ENCODE measurements around the gene ABLIM1. TPM values are rescaled to one million over a fixed set of nuclear protein-coding genes. Genes with fewer than 3 reads are reported as not detected.

The ABLIM1 gene
- total and polyA plus RNA-seq, 10 of the 15 experiments (the other 5 are each of a cell fraction or from before 2014, with no cell fraction given) = 14.2 to 50.5 (median 28.1) TPM

- ChIA-PET SMC1A (ENCODE audit: uncharacterized antibody, unreplicated experiment) (no interaction called here), CTCF (no interaction called here), RAD21 (ENCODE audit: unreplicated experiment) (no interaction called here), POLR2A (no interaction called here)
- WGBS (ENCODE audit: insufficient coverage, insufficient replicate concordance, low lambda C conversion rate, missing lambda C conversion rate) = 45% methylated on average over 1 of the region's 1 CpG
- BruUV-seq (replicated peaks) = no TSS peak
- FAIRE-seq (no peak), ATAC-seq (no peak), DNase-seq (ENCODE audit: low read depth, low spot score) (no peak)
- Histone ChIP-seq H3K9me3 (replicated peaks; ENCODE audit: control insufficient read depth, insufficient read depth, low read length) (no peaks in the 10 kb centered on the region), H3K79me2 (ENCODE audit: control insufficient read depth, insufficient read depth, low read length) (no peaks in the 10 kb centered on the region), H3K4me3 (no peak overlapping the region), H3K27me3 (replicated peaks in 1 of 2; ENCODE audit: control insufficient read depth in 2 of 2, insufficient read depth in 2 of 2, low read length in 1 of 2) (no peaks in the 10 kb centered on the region; a peak in 1 of 4 replicates), H4K20me1 (ENCODE audit: control insufficient read depth, insufficient read depth) (no peaks in the 10 kb centered on the region), H3K36me3 (ENCODE audit: control insufficient read depth in 2 of 2, insufficient read depth in 2 of 2, low read length in 1 of 2) (no peaks in the 10 kb centered on the region), H2AFZ (ENCODE audit: control insufficient read depth, low read depth, low read length) (no peak overlapping the region), H3K27ac (ENCODE audit: control insufficient read depth, insufficient read depth) (no peak overlapping the region), H3K4me1 (ENCODE audit: control insufficient read depth, insufficient read depth, low read length) (no peaks in the 10 kb centered on the region), H3K4me2 (ENCODE audit: control insufficient read depth, insufficient read depth) (no peak overlapping the region), H3K9ac (ENCODE audit: control insufficient read depth, insufficient read depth, low read length) (no peak overlapping the region)
- TF ChIP-seq PRDM15 (CRISPR knock-in tag; IDR thresholded peaks at IDR 0.05) (no peak), MYB (IDR thresholded peaks at IDR 0.05; ENCODE audit: borderline replicate concordance, low read depth, low read length) (no peak), EED (IDR thresholded peaks at IDR 0.05; ENCODE audit: low read depth) (no peak), ZSCAN29 (IDR thresholded peaks at IDR 0.05) (no peak)
- in situ Hi-C loops (cut with MboI) (no loop called here), intact Hi-C loops (cut with micrococcal nuclease; ENCODE audit: unreplicated experiment) (no loop called here)
Measured at GRCh38 chr10:114577133-114577532, 80.9 kb downstream of the ABLIM1 start.

- intact Hi-C loops (cut with micrococcal nuclease; ENCODE audit: unreplicated experiment) = no loop called here
- RAD21 ChIA-PET (ENCODE audit: unreplicated experiment) = no interaction called here
- CTCF ChIA-PET = no interaction called here
- POLR2A ChIA-PET = no interaction called here
- WGBS (ENCODE audit: insufficient coverage, insufficient replicate concordance, low lambda C conversion rate, missing lambda C conversion rate) = 26% methylated on average over 3 of the region's 3 CpGs
- ATAC-seq (no peak), FAIRE-seq (no peak), DNase-seq (ENCODE audit: low read depth, low spot score) (no peak)
- no peaks in the 10 kb centered on the region; a peak in 1 of 4 replicates for H3K27me3 ChIP-seq (replicated peaks in 1 of 2; ENCODE audit: control insufficient read depth in 2 of 2, insufficient read depth in 2 of 2, low read length in 1 of 2)
- no TSS peak for BruUV-seq (replicated peaks)
- SMC1A ChIA-PET (ENCODE audit: uncharacterized antibody, unreplicated experiment) = no interaction called here
- no peak overlapping the region for H3K9ac ChIP-seq (ENCODE audit: control insufficient read depth, insufficient read depth, low read length)
- H3K79me2 ChIP-seq (ENCODE audit: control insufficient read depth, insufficient read depth, low read length) = no peaks in the 10 kb centered on the region
- H3K27ac ChIP-seq (ENCODE audit: control insufficient read depth, insufficient read depth) = no peak overlapping the region
- no peaks in the 10 kb centered on the region for H3K4me1 ChIP-seq (ENCODE audit: control insufficient read depth, insufficient read depth, low read length)
- in situ Hi-C loops (cut with MboI) = no loop called here
- H4K20me1 ChIP-seq (ENCODE audit: control insufficient read depth, insufficient read depth) = no peaks in the 10 kb centered on the region
- no peak overlapping the region for H3K4me3 ChIP-seq
- no peaks in the 10 kb centered on the region for H3K36me3 ChIP-seq (ENCODE audit: control insufficient read depth in 2 of 2, insufficient read depth in 2 of 2, low read length in 1 of 2)
- no peaks in the 10 kb centered on the region for H3K9me3 ChIP-seq (replicated peaks; ENCODE audit: control insufficient read depth, insufficient read depth, low read length)
- no peak overlapping the region for H3K4me2 ChIP-seq (ENCODE audit: control insufficient read depth, insufficient read depth)
- no peak overlapping the region for H2AFZ ChIP-seq (ENCODE audit: control insufficient read depth, low read depth, low read length)
- no peak for TF ChIP-seq DPF2 (IDR thresholded peaks at IDR 0.05)
- TF ChIP-seq RBBP5 (conservative IDR thresholded peaks at IDR 0.05) = no peak
- TF ChIP-seq E4F1 (IDR thresholded peaks at IDR 0.05; ENCODE audit: borderline replicate concordance, partially characterized antibody) = no peak
- no peak for TF ChIP-seq CTCF (IDR thresholded peaks at IDR 0.05 in 2 of 3, conservative IDR thresholded peaks at IDR 0.05 in 1 of 3; ENCODE audit: control insufficient read depth in 2 of 3, extremely low read depth in 1 of 3, insufficient read depth in 1 of 3, low read depth in 3 of 3, low read length in 3 of 3)
- TF ChIP-seq RCOR1 (conservative IDR thresholded peaks at IDR 0.05; ENCODE audit: low read depth, low read length) = no peak
- TF ChIP-seq MEF2B (IDR thresholded peaks at IDR 0.05; ENCODE audit: partially characterized antibody, poor library complexity, severe bottlenecking) = no peak
Measured at GRCh38 chr10:114576716-114577115, 81.4 kb downstream of the ABLIM1 start.
